Brain microvascular endothelial cell (primary cell): Measurements from ENCODE around the gene GNG7.
"Not testable (repeated sequence)": the region's sequence is repeated elsewhere in the genome, so short reads cannot be mapped to it uniquely, and the experiment has no call there.

Experiments used
- DNase-seq: peaks from one replicate; pipeline ENCODE4 v3.0.0-alpha.2; 2020
- H3K27ac ChIP-seq: fragments of 250-450 bp; sonication (Bioruptor Pico); 2 replicates; pipeline ENCODE4 v1.5.1; 2020; ENCODE audit warnings: mild to moderate bottlenecking, moderate library complexity
- H3K27me3 ChIP-seq: fragments of 250-450 bp; sonication (Bioruptor Pico); replicated peaks from 2 replicates; pipeline ENCODE4 v1.5.1; 2020; ENCODE audit warnings: mild to moderate bottlenecking
- H3K36me3 ChIP-seq: fragments of 250-450 bp; sonication (Bioruptor Pico); replicated peaks from 2 replicates; pipeline ENCODE4 v1.5.1; 2020; ENCODE audit warnings: mild to moderate bottlenecking
- H3K4me3 ChIP-seq: 2 replicates; pipeline ENCODE4 v1.5.1; 2011; ENCODE audit warnings: low read depth, mild to moderate bottlenecking, control low read depth, low read length, moderate library complexity
- CTCF ChIP-seq: IDR thresholded peaks from 2 replicates; pipeline ENCODE4 v1.5.1; 2011; ENCODE audit warnings: low read depth, mild to moderate bottlenecking, moderate library complexity, low read length, control low read depth, inconsistent platforms; ENCODE audit errors: missing control alignments
- in situ Hi-C: cut with HindIII; loops from 2 replicates; pipeline ENCODE4 v1.10.0; 2017; ENCODE audit warnings: low sequenced_read_pairs, low pct_ligation_motif_present

Gene GNG7

GRCh38 chr19:2569596-2570465, 132.7 kb downstream of the GNG7 start:
- DNase-seq = no peak
- H3K27ac ChIP-seq = no peak overlapping the region
- H3K36me3 ChIP-seq = no peaks in the 10 kb centered on the region
- no peaks in the 10 kb centered on the region for H3K27me3 ChIP-seq
- in situ Hi-C loops = no loop called here
- H3K4me3 ChIP-seq = no peak overlapping the region
- no peak for TF ChIP-seq CTCF

DNA sequence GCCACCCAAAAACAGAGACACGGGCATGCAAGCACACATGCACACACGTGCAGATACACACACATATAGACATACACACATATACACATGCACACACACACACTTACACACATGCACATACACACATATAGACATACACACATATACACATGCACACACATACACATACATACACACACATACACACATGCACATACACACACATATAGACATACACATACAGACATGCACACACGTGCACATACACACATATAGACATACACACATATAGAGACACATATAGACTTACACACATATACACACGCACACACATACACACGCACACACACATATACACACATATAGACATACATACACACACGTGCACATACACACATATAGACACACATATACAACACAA, 134.5 kb downstream of the GNG7 start:
- H3K4me3 ChIP-seq = no peak overlapping the region
- no peak overlapping the region for H3K27ac ChIP-seq
- in situ Hi-C loops = no loop called here
- H3K27me3 ChIP-seq = no peaks in the 10 kb centered on the region
- DNase-seq = no peak
- TF ChIP-seq CTCF = no peak
- H3K36me3 ChIP-seq = no peaks in the 10 kb centered on the region

DNA sequence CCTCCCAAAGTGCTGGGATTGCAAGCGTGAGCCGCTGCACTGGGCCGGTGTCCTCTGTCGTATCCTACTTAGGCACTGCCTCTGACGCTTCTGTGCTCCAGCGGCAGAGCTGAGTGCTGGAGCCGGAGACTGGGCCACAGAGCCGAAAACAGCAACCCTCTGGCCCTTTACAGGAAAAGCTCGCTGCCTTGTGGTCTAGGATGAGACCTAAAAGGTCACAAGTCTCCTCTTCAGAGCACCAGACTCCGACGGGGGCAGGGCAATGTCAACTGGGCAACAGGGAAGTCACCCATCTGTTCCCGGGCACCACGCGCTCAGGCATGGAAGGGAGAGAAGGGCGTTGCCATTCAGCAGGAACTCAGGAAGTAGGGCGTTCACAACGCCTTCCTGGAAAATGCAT, 134.9 kb downstream of the GNG7 start:
- Histone ChIP-seq H3K27me3 (no peaks in the 10 kb centered on the region), H3K36me3 (no peaks in the 10 kb centered on the region), H3K4me3 (no peak overlapping the region), H3K27ac (no peak overlapping the region)
- in situ Hi-C loops = no loop called here
- no peak for TF ChIP-seq CTCF
- DNase-seq = no peak

- H3K4me3 ChIP-seq, DNase-seq, in situ Hi-C loops, H3K27me3 ChIP-seq, H3K36me3 ChIP-seq, H3K27ac ChIP-seq: not testable (repeated sequence)
Observed at GRCh38 chr19:2563546-2563945, 138.9 kb downstream of the GNG7 start.

DNA sequence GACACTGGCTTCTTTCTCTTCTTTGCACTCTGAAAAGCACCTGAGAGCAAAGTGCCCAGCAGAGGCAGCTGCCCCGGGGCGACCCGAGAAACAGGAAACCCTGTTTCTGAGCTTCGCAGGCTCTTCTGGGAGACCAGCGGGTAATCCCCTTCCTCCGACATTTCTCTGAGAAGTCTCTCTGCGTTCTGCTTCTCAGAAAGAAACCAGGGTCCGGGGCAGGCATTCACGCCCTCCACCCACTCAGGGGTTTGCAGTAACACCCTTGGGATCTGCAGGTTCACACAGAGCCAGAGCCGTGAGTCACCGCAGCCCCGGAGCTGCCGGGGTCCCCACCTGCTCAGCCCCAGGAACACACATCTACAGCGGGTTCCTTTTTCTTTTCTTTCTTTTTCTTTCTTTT, 140.6 kb downstream of the GNG7 start:
- no peaks in the 10 kb centered on the region for H3K27me3 ChIP-seq
- H3K36me3 ChIP-seq = no peaks in the 10 kb centered on the region
- in situ Hi-C loops = no loop called here
- no peak overlapping the region for H3K4me3 ChIP-seq
- H3K27ac ChIP-seq = no peak overlapping the region
- no peak for DNase-seq
- TF ChIP-seq CTCF = no peak

DNA sequence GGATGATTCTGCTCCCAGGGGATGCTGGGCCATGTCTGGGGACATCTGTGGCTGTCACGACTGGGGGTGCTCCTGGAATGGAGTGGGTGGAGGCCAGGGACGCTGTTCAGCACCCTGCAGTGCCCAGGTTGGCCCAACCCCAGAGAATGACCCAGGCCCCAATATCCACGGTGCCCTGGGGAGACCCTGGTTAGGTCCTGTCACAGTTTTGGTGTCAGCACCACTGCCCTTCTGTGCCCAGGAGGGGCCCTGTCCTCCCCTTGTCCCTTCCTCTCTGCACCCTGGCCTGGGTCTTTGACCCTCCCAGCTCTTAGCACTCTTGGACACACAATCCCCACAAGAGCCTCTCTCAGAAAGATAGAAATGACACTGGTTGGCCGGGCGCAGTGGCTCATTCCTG, 141.3 kb downstream of the GNG7 start:
- Histone ChIP-seq H3K4me3 (no peak overlapping the region), H3K36me3 (no peaks in the 10 kb centered on the region), H3K27ac (no peak overlapping the region), H3K27me3 (no peaks in the 10 kb centered on the region)
- no peak for DNase-seq
- no peak for TF ChIP-seq CTCF
- in situ Hi-C loops = no loop called here
